Islet precursor cell (in vitro differentiated cells): ENCODE measurements around the gene TRIO.
"Not testable (repeated sequence)": the region's sequence is repeated elsewhere in the genome, so short reads cannot be mapped to it uniquely, and the experiment has no call there.

Experiments
- DNase-seq: peaks from one replicate; pipeline ENCODE4 v3.0.0-alpha.2; 2018

Gene TRIO

DNA sequence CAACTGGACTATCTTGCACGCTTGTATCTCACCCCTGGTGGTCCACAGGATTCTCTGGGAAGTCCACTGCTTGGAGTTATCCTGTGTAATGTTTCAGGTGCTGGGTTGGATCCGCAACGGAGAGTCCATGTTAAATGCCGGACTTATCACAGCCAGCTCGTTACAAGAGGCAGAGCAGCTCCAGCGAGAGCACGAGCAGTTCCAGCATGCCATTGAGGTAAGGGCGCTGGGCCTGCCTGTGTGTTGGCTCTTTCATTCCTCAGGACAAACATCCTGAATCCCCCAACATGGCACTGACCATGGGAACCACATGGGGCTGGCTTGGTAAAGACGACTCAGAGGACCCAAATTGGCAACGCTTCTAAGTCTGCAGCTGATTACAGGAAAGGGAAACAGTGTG is 223.6 kb downstream of the TRIO start:
- DNase-seq: no peak

DNA sequence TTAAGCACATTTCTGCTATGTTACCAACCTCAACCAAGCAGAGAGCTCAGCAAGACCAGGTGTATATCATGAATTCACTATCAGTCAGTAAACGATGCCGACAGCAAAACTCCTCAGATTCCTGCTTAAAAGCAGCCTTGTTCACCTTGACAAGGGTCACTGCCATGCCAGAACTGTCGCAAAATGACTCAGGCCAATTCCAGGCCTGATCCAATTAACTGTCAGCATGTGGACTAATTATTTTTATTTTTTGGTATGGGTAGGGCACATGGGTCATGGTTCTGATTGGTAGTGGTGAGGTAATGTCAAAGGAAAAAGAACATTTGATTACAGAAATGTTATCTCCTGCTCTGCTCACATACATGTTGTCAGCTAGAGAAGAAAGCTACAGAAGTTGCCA is 224.2 kb downstream of the TRIO start:
- DNase-seq: no peak

- no peak for DNase-seq
Observed at GRCh38 chr5:14369780-14370179, 226.6 kb downstream of the TRIO start.

DNA sequence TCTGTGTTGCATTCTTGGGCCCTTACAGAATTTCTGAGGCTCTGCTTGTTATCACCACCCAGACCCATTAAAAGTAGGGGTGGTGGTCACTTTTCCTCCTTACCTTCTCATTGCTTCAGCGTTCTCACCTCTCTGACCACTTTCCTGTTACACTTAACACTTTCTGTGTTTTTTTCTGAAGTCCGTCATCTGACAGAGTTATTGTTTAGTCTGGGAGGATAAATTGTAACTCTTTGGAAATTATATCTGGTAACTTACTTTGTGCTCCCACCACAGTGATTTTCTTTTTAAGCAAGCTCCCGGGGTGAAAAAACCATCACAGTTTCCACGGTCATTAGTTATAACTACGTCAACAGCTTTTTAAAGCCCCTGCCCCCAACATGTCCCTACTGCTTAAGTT is 227.2 kb downstream of the TRIO start:
- no peak for DNase-seq

DNA sequence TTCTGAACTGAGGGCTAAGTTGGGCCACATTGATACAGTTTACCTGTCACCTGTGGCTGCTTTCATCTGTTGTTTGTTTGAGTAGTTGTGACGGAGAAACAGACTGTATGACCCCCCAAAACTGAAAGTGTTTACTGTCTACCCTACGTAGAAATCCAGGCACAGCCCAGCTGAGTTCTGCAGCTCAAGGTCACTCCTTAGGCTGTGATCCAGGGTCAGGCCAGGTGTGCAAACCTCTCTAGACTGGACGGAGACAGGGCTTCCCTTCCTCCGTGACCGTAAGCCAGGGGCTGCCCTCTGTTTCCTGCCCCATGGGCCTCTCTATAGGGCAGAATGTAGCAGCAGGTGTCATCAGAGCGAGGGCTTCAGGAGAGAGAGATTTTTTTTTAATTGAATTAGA is 230.5 kb downstream of the TRIO start:
- no peak for DNase-seq

DNA sequence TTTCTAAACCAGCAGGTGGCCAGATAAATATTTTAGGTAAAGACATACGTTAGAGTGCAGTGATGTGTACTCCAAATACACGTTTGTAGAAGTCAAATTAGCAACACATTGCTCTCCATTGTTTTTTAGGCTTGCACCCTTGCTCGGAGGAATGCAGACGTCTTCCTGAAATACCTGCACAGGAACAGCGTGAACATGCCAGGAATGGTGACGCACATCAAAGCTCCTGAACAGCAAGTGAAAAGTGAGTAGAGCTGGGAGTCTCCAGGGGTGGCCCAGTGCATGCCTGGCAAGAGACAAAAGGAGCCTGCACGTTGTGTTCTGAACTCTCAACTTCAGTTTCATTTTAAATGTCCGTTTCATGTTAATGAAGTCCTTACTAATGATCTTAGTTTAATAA is 231.0 kb downstream of the TRIO start:
- DNase-seq: no peak

GRCh38 chr5:14376789-14377188 is 233.6 kb downstream of the TRIO start:
- no peak for DNase-seq

DNA sequence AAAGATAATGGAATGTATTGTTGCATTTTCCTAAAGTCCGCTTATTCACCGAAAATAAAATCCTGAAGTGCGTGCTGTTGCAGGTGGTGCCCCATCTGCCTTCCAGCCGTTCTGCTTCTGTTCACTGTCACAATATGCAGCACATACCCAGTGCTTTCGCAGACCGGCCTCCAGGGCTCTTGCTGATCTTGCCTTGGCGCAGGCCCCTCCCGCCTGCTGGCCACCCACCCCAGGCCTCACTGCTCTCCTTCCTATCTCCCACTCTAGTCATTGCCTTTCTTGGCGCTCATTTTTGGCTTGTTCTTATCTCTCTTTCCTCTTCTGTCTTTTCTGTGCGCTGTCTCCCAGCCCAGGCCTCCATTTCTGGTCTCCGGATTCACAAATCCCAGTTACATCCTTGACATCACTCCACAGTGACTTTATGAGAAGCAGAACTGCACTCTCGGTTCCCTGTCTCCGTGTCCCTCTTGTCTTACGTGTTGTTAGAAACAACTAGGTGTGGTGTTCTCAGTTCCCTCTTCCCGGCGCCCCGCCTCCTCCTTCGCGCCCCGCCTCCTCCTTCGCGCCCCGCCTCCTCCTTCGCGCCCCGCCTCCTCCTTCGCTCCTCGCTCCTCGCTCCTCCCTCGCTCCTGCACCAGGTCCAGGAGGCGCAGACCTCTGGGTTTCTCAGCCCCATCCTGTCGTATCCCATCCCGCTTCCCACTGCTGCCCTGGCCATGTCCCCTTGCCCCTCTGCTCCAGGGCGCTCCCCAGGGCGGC is 236.8 kb downstream of the TRIO start:
- DNase-seq: no peak

DNA sequence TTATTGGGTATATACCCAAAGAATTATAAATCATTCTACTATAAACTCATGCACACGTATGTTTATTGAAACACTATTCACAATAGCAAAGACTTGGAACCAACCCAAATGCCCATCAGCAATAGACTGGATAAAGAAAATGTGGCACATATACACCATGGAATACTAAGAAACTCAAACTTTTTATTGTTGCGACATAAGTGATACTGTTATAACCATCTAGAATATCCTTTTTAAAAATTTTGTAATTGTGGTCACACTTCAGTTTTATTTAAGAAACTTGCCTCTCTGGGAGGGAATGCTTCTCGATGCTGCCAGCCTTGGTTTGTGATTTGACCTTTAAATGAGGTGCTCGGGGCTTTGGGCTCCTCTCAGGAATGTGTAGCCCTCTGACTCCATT is 237.6 kb downstream of the TRIO start:
- DNase-seq: no peak

DNA sequence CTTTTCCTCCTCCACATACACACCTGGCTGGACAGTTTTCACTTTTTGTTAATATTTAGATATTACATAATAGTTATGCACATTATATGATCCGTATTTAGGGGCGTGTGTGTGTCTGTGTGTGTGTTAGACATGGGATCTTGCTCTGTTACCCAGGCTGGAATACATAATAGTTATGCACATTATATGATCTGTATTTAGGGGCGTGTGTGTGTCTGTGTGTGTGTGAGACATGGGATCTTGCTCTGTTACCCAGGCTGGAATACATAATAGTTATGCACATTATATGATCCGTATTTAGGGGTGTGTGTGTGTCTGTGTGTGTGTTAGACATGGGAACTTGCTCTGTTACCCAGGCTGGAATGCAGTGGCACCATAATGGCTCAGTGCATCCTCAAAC is 239.5 kb downstream of the TRIO start:
- no peak for DNase-seq

- no peak for DNase-seq
Observed at GRCh38 chr5:14383923-14384322, 240.8 kb downstream of the TRIO start.

DNA sequence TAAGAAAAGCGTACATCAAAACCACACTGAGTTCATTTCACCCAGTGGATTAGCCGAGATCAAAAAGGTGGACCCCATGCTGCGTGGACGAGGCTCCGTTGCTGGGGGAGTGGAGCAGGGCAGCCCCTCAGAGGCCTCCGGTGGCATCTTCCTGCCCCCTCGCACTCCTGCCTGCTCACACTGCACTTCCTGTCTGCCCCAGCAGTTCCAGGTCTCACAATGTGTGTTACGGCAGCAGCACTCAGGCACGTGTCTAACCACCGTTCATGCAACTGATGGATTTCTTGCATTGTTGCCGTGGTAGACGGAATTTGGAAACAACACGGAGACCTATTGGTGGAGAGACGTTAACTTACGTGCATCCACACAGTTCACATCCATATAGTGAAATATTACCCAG is 241.9 kb downstream of the TRIO start:
- no peak for DNase-seq

DNA sequence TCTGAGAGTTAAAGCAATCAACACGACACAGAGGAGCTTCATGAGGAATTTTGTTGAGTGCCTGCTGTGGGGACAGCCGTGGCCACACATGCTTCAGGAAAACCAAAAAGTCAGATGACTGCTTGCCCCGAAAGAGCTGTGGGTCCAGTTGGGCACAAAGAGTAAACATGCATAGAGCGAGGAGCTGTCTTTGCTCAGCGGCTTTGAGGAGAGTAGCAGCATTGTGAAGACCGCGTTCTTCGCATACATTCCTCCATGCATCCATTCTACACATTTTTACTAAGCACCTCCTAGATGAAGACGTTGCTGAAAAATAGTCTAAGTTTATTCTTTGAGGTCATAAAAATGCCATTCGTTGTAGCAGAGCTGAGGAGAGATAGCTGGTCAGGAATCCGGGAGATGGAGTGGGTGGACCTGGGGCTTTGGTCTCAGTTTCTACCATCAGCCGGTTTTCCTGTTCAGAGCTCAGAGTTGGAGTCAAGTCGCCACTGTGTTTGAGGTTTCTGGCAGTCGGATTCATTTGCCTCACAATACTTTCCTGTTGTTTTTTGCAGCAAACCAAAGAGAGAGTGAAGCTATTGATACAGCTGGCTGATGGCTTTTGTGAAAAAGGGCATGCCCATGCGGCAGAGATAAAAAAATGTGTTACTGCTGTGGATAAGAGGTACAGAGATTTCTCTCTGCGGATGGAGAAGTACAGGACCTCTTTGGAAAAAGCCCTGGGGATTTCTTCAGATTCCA is 243.9 kb downstream of the TRIO start:
- DNase-seq: no peak

- no peak for DNase-seq
Observed at GRCh38 chr5:14388741-14389140, 245.6 kb downstream of the TRIO start.

- not testable (repeated sequence) for DNase-seq
Observed at GRCh38 chr5:14392552-14392951, 249.4 kb downstream of the TRIO start.

DNA sequence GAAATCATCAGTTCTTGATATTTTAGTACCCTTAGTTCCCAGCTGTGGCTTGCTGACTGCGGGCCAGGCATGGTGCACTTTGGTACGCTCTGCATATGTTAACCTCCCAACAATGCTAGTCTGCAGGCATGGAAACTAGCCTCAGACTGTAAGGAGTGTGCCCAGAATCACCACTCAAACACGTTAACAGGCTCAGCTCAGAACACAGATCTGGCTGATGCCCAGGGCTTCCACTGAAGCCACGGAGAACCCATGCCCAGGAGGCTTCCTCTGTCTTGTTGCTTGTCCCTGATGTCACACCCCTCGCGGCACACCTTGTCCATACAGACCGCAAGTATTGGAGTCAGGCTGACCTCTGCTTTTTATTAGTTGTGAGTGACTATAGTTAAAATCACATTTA is 251.2 kb downstream of the TRIO start:
- DNase-seq: no peak

DNA sequence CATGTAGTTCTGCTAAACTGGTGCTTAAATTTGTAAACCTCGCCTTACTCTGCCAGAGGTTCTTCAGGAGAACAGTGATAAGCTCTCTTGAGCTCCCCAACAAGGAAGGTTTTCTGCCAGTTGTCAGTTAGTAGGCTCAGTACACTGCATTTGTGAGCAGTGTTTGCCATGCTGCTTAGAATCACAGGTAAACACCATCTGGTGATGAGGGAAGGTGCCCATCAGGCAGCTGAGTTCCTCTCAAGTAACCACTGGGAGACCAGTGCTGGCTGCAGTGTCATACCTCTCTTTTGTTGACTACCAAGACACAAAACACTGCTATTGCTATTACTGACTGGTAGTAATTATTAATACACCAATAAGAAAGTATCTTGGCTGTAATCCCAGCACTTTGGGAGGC is 252.3 kb downstream of the TRIO start:
- no peak for DNase-seq

DNA sequence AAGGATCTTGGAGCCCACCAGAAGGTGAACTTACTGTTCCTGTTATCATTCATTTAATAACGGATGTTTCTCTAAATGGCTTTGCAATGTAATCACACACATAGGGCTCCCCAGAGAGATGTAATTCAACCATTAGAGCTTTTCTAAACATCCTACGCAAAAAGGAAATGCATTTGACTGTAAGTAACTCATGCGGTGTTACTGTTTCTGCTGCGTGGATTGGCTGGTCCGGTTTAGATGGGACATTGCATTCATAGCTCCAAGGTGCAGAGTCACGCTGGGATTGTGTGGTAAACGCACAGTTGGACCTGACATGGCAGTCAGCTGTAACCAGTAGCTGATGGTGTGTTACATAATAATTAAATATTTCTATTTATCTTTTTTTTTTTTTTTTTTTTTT is 252.9 kb downstream of the TRIO start:
- no peak for DNase-seq

- DNase-seq: no peak
Observed at GRCh38 chr5:14396737-14397136, 253.6 kb downstream of the TRIO start.

DNA sequence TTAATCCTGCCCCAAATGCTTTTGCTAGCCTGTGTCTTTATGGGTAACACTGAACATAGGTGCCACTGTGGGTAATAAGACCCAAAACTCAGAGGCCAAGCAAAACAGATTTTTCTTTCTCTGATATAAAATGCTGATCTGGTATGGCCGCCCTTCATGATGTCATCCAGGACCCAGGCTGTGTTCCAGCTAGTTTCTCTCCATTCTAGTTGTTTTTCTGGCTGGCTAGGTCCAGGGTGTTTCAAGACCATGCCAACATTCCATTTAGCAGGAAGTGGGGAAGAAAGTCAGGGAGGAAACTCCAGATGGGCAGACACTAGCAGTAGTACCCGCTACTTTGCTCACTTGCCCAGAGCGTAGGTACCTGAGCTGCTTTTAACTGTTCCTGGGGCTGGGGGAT is 254.6 kb downstream of the TRIO start:
- no peak for DNase-seq

DNA sequence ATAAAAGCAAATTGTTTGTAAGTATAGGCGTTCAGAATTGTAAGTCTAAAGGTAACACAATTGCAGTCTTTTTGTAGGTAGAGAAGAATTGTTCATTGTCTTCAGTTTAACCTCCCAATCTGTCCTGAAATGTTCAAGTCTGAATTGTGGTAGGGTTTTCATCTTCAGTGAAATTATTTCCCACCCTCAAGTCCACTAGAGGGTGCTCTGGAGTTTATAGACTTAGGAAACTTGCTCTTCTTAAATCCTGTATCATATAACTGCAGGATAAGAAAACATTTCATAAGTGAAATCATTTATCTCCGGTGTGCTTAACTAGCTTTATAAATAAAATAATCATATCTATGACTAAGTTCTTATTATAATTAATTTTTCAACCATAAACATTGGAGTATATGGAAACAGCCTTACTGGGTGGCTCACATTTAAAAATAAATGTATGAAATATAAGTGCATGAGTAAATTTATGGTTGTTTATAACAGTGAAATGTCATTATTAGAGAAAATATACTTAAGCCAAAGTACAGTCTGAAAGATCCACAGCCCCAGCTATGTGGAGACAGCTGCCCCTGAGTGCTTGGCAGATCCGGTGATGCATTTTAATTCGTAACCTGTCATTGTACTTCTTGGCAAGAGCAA is 256.0 kb downstream of the TRIO start:
- no peak for DNase-seq

- no peak for DNase-seq
Observed at GRCh38 chr5:14400085-14400484, 256.9 kb downstream of the TRIO start.

- DNase-seq: no peak
Observed at GRCh38 chr5:14400611-14401010, 257.5 kb downstream of the TRIO start.

DNA sequence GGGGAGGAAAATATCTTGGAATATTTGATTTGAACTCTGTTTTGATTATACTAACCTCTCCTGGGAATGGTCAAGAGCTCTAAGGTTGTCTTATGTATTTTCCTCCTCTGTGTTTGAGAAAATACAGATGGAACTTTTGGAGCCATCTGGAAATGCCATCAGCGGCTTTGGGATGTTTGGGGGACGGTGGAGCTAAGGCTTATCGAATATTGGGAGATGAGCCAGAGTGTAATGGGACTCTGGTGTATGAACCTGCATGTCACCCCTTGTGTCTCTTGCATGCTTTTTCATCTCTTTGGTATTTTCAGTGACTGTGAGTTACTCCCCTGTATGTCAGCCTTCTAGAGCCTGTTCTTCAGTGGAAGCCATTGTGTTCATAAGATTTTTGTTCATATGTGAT is 258.5 kb downstream of the TRIO start:
- DNase-seq: no peak
